H1 (cell line): ENCODE data around the gene CELF2. TPM values are rescaled to one million over a fixed set of nuclear protein-coding genes. Genes with fewer than 3 reads are reported as not detected.

Experiments used
- NANOG ChIP-seq: IDR thresholded peaks from 2 replicates; pipeline ENCODE4 v1.6.1; 2011; ENCODE audit warnings: low read length, low read depth, mild to moderate bottlenecking, inconsistent platforms; ENCODE audit not compliant: insufficient read depth, poor library complexity, severe bottlenecking
- polyA plus RNA-seq, 7 experiments: library from polyadenylated mRNA; depleted of rRNA in 3 of 7; stranded (reverse) in 5 of 7; unstranded in 2 of 7; fragments of >200 nt in 5 of 7; fragments of 200-250 nt in 2 of 7; gene quantifications; 1 replicate in 5 of 7; 2 replicates in 1 of 7; 4 replicates in 1 of 7; pipeline versions ENCODE4 v1.2.1 to v1.2.3, GENCODE V29; 2011 to 2013; ENCODE audit warnings: missing spikeins in 2 of 7, mixed read lengths in 2 of 7
- total RNA-seq: library from RNA; stranded (reverse); fragmentation: NEBNext Ultra II Directional; extraction: Animal tissue kit (Norgen Biotek cat#: 25700); gene quantifications from 2 replicates; pipeline ENCODE4 v1.2.1, GENCODE V29; 2021

The CELF2 gene
- total and polyA plus RNA-seq, 2 of the 8 experiments (the other 6 are each of a cell fraction or from before 2014, with no cell fraction given): 18.3 to 22.7 TPM

- TF ChIP-seq NANOG: no peak
Measured at GRCh38 chr10:11169976-11170375, 152.3 kb downstream of the CELF2 start (continued).
